HEK293 (cell line): ENCODE results near the gene MATN4.
"Not testable (repeated sequence)": the region's sequence is repeated elsewhere in the genome, so short reads cannot be mapped to it uniquely, and the experiment has no call there.

Experiments
- CTCF ChIA-PET: fragments of 350-600 bp; formaldehyde crosslinking; extraction: SDS; loops from one replicate; lab custom pipeline; 2021; ENCODE audit warnings: antibody characterized with exemption; lab: Yijun Ruan, JAX
- POLR2A ChIA-PET: fragments of 300-600 bp; formaldehyde crosslinking; extraction: SDS; loops from one replicate; lab custom pipeline; 2020; ENCODE audit warnings: antibody characterized with exemption, inconsistent platforms; lab: Yijun Ruan, JAX
- H3K27ac ChIP-seq: fragments of 200-500 bp; sonication (Bioruptor generic); 2 replicates; pipeline ENCODE4 v1.5.1; 2014; ENCODE audit warnings: low read depth, low read length, control low read depth, inconsistent platforms; ENCODE audit errors: extremely low read depth
- H3K36me3 ChIP-seq, 2 experiments: fragments of 200-500 bp in 1 of 2; sonication (Bioruptor generic) in 1 of 2; 1 replicate in 1 of 2; 2 replicates in 1 of 2; pipeline ENCODE4 v1.5.1; 2014 to 2017; ENCODE audit warnings: inconsistent platforms in 2 of 2, low read length in 2 of 2; ENCODE audit not compliant: control insufficient read depth in 2 of 2, insufficient read depth in 1 of 2
- H3K4me1 ChIP-seq: fragments of 200-500 bp; sonication (Bioruptor generic); 2 replicates; pipeline ENCODE4 v1.5.1; 2014; ENCODE audit warnings: mild to moderate bottlenecking, low read length, inconsistent platforms; ENCODE audit not compliant: control insufficient read depth, insufficient read depth
- H3K4me3 ChIP-seq: 2 replicates; pipeline ENCODE4 v1.5.1; 2011; ENCODE audit warnings: low read depth, mild to moderate bottlenecking, control low read depth, low read length, moderate library complexity
- H3K9me3 ChIP-seq: fragments of 200-500 bp; sonication (Bioruptor generic); 2 replicates; pipeline ENCODE4 v1.5.1; 2014; ENCODE audit warnings: low read depth, low read length, inconsistent platforms; ENCODE audit not compliant: control insufficient read depth, insufficient read depth
- SCRT2 ChIP-seq: fragments of 450-650 bp; formaldehyde crosslinking; IDR thresholded peaks from 2 replicates; pipeline ENCODE4 v1.5.1; 2016; ENCODE audit warnings: missing biosample characterization, missing genetic modification characterization
- SP2 ChIP-seq: fragments of 450-650 bp; formaldehyde crosslinking; IDR thresholded peaks from 2 replicates; pipeline ENCODE4 v1.5.1; 2016; ENCODE audit warnings: missing biosample characterization, missing genetic modification characterization
- TCF7L2 ChIP-seq: IDR thresholded peaks from 2 replicates; pipeline ENCODE4 v1.6.1; 2011; ENCODE audit warnings: low read depth, mild to moderate bottlenecking, inconsistent platforms, low read length, moderate library complexity, borderline replicate concordance
- ZBTB1 ChIP-seq: fragments of 450-650 bp; formaldehyde crosslinking; IDR thresholded peaks from 2 replicates; pipeline ENCODE4 v1.5.1; 2016; ENCODE audit warnings: missing biosample characterization, missing genetic modification characterization
- ZNF174 ChIP-seq: fragments of 450-650 bp; formaldehyde crosslinking; IDR thresholded peaks from 2 replicates; pipeline ENCODE4 v1.5.0; 2017; ENCODE audit warnings: missing biosample characterization, mild to moderate bottlenecking, missing genetic modification characterization
- ZNF549 ChIP-seq: fragments of 450-650 bp; IDR thresholded peaks from 2 replicates; pipeline ENCODE4 v1.5.1; 2018; ENCODE audit warnings: missing biosample characterization, missing genetic modification characterization, mild to moderate bottlenecking, inconsistent platforms, moderate library complexity
- ZNF600 ChIP-seq: fragments of 450-650 bp; formaldehyde crosslinking; IDR thresholded peaks from 2 replicates; pipeline ENCODE4 v1.5.1; 2016; ENCODE audit warnings: missing biosample characterization, missing genetic modification characterization
- ZNF843 ChIP-seq: fragments of 450-650 bp; formaldehyde crosslinking; IDR thresholded peaks from 2 replicates; pipeline ENCODE4 v1.5.1; 2016; ENCODE audit warnings: missing biosample characterization, missing genetic modification characterization
- TF ChIP-seq, protein P1 (sequence below): fragments of 450-650 bp; formaldehyde crosslinking; IDR thresholded peaks from 2 replicates; pipeline ENCODE4 v1.5.1; 2016; ENCODE audit warnings: missing biosample characterization, missing genetic modification characterization, low read depth
- TF ChIP-seq, protein P2 (sequence below): fragments of 450-650 bp; formaldehyde crosslinking; IDR thresholded peaks from 2 replicates; pipeline ENCODE4 v1.5.1; 2017; ENCODE audit warnings: missing biosample characterization, missing genetic modification characterization

MATN4 gene

DNA sequence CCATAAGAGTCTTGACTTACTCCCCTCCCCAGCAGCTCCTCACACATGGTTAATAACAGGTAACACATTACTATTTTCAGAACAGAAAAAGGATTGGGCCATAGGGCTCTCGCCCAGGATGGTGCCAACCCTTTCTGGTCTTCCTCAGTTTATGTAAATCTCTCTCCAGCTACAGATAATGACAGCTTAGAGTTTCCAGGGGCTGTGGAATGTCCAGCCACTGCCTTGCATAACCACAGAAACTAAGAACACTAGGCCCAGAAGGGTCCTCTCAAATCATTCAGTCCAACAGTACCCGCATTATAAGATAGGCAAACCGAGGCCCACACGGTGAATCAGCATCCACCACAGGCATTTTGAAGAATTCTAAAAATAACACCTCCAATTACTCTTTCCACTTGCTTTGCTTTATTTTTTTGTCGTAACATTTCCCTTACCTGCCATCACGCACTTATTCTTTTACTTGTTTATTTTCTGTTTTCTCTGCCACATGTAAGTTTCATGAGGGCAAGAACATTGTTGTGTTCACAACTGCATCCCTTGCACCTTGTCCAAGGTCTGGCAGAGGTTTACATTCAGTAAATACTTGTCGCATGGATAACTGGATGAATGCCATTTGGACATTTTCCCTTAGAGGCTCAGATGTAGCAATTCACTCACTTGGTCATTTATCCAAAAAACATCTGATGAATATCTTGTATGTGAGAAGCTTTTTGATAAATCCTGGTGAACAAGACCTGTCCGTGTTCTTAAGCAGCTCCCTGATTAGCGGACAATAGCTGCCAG lies 46.5 kb upstream of the MATN4 start:
- Histone ChIP-seq H3K4me1 (0 out of 2 replicates have a peak, but pooled peaks cover 2% of the 10 kb centered on the region), H3K27ac (no peak overlapping the region), H3K36me3 (no peaks in the 10 kb centered on the region), H3K4me3 (no peak overlapping the region), H3K9me3 (no peaks in the 10 kb centered on the region)
- ChIA-PET CTCF (interaction anchor here (1.2 to 2.9 kb wide), 5 partner anchors 8 to 82 kb away, joined by 3 to 13 read pairs (median 9); partner anchors contain the start of gene SYS1), POLR2A (no interaction called here)
- TF ChIP-seq SCRT2 (tag by site-specific recombination) (peak; percentile 59), ZBTB1 (tag by site-specific recombination) (no peak), ZNF600 (tag by site-specific recombination) (0 out of 2 replicates have a peak, but pooled peaks have one; percentile 39)
- TF ChIP-seq, all 188 proteins: peak for 2

DNA sequence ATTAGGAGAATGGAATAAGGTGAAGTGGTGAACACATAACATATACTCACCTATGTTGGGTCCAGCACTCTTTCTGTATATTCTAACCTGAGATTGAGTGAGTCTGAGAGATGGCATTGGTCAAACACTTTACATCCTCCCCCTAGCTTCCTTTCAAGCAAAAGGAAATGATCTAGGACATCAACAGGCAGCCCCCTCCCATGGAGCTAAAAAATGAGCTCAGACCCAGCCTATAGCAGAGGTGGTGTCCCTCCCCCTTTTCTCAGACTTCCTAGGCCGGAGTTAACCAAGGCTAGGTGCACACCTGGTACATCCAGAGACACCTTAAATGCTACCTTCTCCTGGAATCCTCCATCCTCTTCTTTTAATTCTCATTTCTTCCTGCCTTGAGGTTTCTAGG lies 45.6 kb upstream of the MATN4 start:
- ChIA-PET CTCF (interaction anchor here (2.5 to 2.9 kb wide), 3 partner anchors 9 to 83 kb away, joined by 9 to 13 read pairs (median 11); partner anchors contain the start of gene SYS1), POLR2A (interaction anchor here (3.7 kb wide), 1 partner anchor 9 kb away, joined by 12 read pairs; the partner anchor contains the start of gene SYS1)
- no peak overlapping the region for H3K27ac ChIP-seq
- H3K36me3 ChIP-seq: no peaks in the 10 kb centered on the region
- H3K4me3 ChIP-seq: no peak overlapping the region
- 0 out of 2 replicates have a peak, but pooled peaks cover 2% of the 10 kb centered on the region for H3K4me1 ChIP-seq
- H3K9me3 ChIP-seq: no peaks in the 10 kb centered on the region
- TF ChIP-seq SP2 (tag by site-specific recombination): peak; percentile 28; the same call in 1 of the 2 replicates
- peak; percentile 79 for TF ChIP-seq SCRT2 (tag by site-specific recombination)
- TF ChIP-seq ZNF549 (tag by site-specific recombination): no peak

DNA sequence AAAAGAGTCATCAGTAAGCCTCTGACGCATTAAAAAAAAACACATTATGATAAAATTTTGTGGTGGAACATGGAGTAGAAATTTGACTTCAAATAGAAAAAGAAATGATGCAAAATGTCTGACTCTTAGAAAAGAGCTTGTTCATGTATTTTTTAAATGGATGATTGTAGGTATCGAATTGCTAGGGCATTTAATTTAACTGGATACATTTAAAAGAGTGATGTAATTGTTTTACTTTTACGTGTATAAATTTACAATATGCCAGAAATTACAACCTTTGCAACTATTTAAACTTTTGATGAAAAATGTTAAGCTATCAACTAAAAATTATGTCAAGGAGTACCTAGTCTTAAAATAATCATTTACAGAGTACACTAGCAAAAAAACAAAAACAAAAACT lies 44.6 kb upstream of the MATN4 start:
- H3K27ac ChIP-seq: no peak overlapping the region
- H3K4me3 ChIP-seq: no peak overlapping the region
- TF ChIP-seq ZNF174 (tag by site-specific recombination) (no peak), TCF7L2 (no peak), ZNF843 (tag by site-specific recombination) (no peak)
- TF ChIP-seq, protein P1, sequence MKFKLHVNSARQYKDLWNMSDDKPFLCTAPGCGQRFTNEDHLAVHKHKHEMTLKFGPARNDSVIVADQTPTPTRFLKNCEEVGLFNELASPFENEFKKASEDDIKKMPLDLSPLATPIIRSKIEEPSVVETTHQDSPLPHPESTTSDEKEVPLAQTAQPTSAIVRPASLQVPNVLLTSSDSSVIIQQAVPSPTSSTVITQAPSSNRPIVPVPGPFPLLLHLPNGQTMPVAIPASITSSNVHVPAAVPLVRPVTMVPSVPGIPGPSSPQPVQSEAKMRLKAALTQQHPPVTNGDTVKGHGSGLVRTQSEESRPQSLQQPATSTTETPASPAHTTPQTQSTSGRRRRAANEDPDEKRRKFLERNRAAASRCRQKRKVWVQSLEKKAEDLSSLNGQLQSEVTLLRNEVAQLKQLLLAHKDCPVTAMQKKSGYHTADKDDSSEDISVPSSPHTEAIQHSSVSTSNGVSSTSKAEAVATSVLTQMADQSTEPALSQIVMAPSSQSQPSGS (tag by site-specific recombination): peak; percentile 68; the same call in 1 of the 2 replicates
- TF ChIP-seq, protein P2, sequence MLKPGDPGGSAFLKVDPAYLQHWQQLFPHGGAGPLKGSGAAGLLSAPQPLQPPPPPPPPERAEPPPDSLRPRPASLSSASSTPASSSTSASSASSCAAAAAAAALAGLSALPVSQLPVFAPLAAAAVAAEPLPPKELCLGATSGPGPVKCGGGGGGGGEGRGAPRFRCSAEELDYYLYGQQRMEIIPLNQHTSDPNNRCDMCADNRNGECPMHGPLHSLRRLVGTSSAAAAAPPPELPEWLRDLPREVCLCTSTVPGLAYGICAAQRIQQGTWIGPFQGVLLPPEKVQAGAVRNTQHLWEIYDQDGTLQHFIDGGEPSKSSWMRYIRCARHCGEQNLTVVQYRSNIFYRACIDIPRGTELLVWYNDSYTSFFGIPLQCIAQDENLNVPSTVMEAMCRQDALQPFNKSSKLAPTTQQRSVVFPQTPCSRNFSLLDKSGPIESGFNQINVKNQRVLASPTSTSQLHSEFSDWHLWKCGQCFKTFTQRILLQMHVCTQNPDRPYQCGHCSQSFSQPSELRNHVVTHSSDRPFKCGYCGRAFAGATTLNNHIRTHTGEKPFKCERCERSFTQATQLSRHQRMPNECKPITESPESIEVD (tag by site-specific recombination): peak; percentile 63; the same call in 1 of the 2 replicates
- H3K4me1 ChIP-seq: 0 out of 2 replicates have a peak, but pooled peaks cover 2% of the 10 kb centered on the region
- H3K9me3 ChIP-seq: no peaks in the 10 kb centered on the region
- ChIA-PET CTCF (interaction anchor here (0.6 to 2.6 kb wide), 8 partner anchors 9 to 950 kb away, joined by 3 to 13 read pairs (median 6); partner anchors contain the start of gene SYS1), POLR2A (interaction anchor here (0.9 to 3.7 kb wide), 2 partner anchors 9 to 10 kb away, joined by 7 to 12 read pairs; partner anchors contain the start of gene SYS1)
- no peaks in the 10 kb centered on the region for H3K36me3 ChIP-seq

DNA sequence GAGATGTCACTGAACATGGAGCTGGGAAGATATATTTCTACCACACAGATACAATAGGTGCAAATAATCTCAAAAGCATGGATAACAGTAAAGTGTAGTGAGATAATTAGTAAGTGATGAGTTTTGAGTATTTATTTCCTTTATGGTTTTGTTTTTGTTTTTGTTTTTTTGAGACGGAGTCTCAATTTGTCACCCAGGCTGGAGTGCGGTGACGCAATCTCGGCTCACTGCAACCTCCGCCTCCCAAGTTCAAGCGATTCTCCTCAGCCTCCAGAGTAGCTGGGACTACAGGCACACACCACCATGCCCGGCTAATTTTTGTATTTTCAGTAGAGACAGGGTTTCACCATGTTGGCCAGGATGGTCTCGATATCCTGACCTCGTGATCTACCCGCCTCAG lies 42.7 kb upstream of the MATN4 start:
- ChIA-PET POLR2A (interaction anchor here (3.7 kb wide), 1 partner anchor 12 kb away, joined by 12 read pairs; the partner anchor contains the start of gene SYS1), CTCF (interaction anchor here (1.3 to 1.9 kb wide), 2 partner anchors 12 to 32 kb away, joined by 3 to 5 read pairs; partner anchors contain the start of gene SYS1)
- H3K4me1 ChIP-seq, H3K36me3 ChIP-seq, H3K27ac ChIP-seq, H3K9me3 ChIP-seq, H3K4me3 ChIP-seq: not testable (repeated sequence)
